ENCODE results near the gene OTOG. TPM values are rescaled to one million over a fixed set of nuclear protein-coding genes. Genes with fewer than 3 reads are reported as not detected.

Gene OTOG
- total RNA-seq, 3 donors from 2014 or later (not counting 1 experiment from before 2014, with no cell fraction given), result not detected

DNA sequence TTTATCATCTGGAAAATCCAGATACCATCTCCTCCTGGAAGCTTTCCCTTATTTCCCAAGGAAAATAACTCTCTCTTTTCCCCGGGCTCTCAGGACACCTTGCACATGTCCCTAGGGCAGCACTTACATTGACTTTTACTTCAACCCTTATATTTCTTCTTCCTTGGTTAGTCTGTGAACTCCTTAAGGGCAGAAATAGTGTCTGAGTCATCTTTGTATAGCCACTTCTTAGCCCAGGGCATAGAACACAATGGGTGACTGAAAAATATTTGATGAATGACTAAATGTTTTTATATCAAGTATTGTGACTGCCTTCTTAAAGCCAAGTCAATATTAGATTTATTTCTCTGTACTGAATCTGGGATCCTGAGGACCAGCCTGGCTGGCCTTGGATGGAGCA lies 126.9 kb downstream of the OTOG start:
- Mint-ChIP-seq H3K9me3 (peaks cover 0 to 5% of the 10 kb centered on the region in 2 donors), H3K36me3 (peaks cover 12% of the 10 kb centered on the region), H3K27me3 (ENCODE audit: low read depth in 2 of 2) (peaks cover 24 to 36% of the 10 kb centered on the region in 2 donors), H3K4me3 (no peak overlapping the region), H3K4me1 (no peaks in the 10 kb centered on the region), H3K27ac (no peak overlapping the region)
- WGBS (ENCODE audit: insufficient coverage), result 100% methylated on average over 1 of the region's 1 CpG
- DNase-seq, result no peak
- H3K9me3 ChIP-seq (ENCODE audit: control insufficient read depth, insufficient read depth, low read length), result no peaks in the 10 kb centered on the region
- H3K4me3 ChIP-seq (ENCODE audit: low read length), result no peak overlapping the region
- intact Hi-C loops (cut with micrococcal nuclease), result no loop called here
- H3K27me3 ChIP-seq (ENCODE audit: control insufficient read depth, insufficient read depth, low read length), result peaks cover 2% of the 10 kb centered on the region
- no peak overlapping the region for H3K27ac ChIP-seq (ENCODE audit: low read length)
- no peaks in the 10 kb centered on the region for H3K36me3 ChIP-seq (ENCODE audit: control insufficient read depth, insufficient read depth, low read length)
- no peaks in the 10 kb centered on the region for H3K4me1 ChIP-seq (ENCODE audit: control insufficient read depth, insufficient read depth, low read length)
- TF ChIP-seq, protein P1, sequence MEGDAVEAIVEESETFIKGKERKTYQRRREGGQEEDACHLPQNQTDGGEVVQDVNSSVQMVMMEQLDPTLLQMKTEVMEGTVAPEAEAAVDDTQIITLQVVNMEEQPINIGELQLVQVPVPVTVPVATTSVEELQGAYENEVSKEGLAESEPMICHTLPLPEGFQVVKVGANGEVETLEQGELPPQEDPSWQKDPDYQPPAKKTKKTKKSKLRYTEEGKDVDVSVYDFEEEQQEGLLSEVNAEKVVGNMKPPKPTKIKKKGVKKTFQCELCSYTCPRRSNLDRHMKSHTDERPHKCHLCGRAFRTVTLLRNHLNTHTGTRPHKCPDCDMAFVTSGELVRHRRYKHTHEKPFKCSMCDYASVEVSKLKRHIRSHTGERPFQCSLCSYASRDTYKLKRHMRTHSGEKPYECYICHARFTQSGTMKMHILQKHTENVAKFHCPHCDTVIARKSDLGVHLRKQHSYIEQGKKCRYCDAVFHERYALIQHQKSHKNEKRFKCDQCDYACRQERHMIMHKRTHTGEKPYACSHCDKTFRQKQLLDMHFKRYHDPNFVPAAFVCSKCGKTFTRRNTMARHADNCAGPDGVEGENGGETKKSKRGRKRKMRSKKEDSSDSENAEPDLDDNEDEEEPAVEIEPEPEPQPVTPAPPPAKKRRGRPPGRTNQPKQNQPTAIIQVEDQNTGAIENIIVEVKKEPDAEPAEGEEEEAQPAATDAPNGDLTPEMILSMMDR (IDR thresholded peaks at IDR 0.05), result no peak
- no peak for ATAC-seq

DNA sequence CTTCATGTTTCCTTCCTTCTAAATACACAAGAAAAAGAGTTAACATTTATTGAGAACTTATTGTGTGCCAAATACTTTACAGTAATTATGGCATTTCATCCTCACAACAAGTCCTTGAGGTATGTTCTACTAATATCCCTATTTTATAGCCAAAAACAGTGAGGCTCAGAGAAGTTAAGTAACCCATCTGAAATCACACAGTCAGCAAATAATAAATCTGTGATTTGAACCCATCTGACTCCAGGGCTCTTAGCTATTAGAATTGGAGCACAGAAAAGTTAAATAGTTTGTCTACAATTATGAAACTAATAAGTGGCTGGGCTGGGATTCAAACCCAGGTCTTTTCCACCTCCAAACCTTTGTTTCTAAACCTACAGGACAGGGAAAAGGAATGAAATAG lies 135.8 kb downstream of the OTOG start:
- Histone ChIP-seq H3K27ac (ENCODE audit: low read length) (no peak overlapping the region), H3K9me3 (ENCODE audit: control insufficient read depth, insufficient read depth, low read length) (no peaks in the 10 kb centered on the region), H3K4me3 (ENCODE audit: low read length) (no peak overlapping the region), H3K27me3 (ENCODE audit: control insufficient read depth, insufficient read depth, low read length) (no peaks in the 10 kb centered on the region), H3K36me3 (ENCODE audit: control insufficient read depth, insufficient read depth, low read length) (no peaks in the 10 kb centered on the region), H3K4me1 (ENCODE audit: control insufficient read depth, insufficient read depth, low read length) (no peaks in the 10 kb centered on the region)
- TF ChIP-seq, protein P1 (IDR thresholded peaks at IDR 0.05), result no peak
- no peaks in the 10 kb centered on the region for H3K36me3 Mint-ChIP-seq
- DNase-seq (no peak), ATAC-seq (no peak)
- H3K9me3 Mint-ChIP-seq, result no peaks in the 10 kb centered on the region
- H3K27me3 Mint-ChIP-seq (ENCODE audit: low read depth in 2 of 2), result peaks cover 16 to 57% of the 10 kb centered on the region in 2 donors
- H3K27ac Mint-ChIP-seq, result no peak overlapping the region
- H3K4me1 Mint-ChIP-seq, result no peaks in the 10 kb centered on the region
- intact Hi-C loops (cut with micrococcal nuclease), result loop anchor here (5.0 kb wide), 1 partner anchor 451 kb away; no protein-coding TSS in a partner anchor
- H3K4me3 Mint-ChIP-seq, result no peak overlapping the region

DNA sequence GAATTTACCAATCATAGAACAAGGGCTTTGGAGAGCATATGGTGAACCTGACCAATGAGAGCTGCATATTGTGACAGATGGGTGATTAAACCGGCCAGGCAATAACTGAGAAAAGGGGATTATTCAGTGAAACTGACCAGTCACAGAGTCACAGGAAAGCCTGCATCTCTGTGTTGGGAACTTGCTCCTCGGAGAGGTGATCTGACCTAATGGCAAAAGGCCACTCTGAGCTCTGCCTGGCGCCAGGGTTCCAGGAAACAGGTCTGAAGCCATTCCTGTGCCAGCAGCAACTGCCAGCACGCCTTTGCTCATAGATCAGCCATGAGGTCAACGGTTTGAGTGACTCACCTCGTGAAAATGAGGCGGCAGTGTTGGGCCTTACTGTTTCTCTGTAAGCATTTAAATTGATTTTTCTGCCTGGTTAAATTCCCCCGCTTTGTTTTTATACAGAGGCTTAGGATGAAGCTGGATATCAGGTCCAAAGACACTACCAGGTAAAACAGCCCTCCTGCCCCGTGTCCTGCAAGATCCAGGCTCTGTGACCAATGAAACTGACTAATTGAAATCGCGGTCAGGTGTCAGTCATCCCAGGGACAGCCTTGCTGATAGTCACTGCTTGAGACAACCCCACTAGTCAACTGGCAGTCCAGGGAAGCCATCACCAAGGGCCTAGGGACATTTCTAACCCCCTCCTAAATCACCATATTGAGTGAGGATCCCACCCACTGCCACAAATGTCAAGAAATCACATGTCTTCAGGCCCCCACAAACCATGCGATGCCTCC lies 136.5 kb downstream of the OTOG start:
- WGBS (ENCODE audit: insufficient coverage), result 85% methylated on average over 12 of the region's 12 CpGs
- H3K27me3 ChIP-seq (ENCODE audit: control insufficient read depth, insufficient read depth, low read length), result no peaks in the 10 kb centered on the region
- ATAC-seq, result no peak
- no peak overlapping the region for H3K27ac ChIP-seq (ENCODE audit: low read length)
- intact Hi-C loops (cut with micrococcal nuclease), result loop anchor here (5.0 kb wide), 1 partner anchor 451 kb away; no protein-coding TSS in a partner anchor
- no peaks in the 10 kb centered on the region for H3K9me3 Mint-ChIP-seq
- no peak overlapping the region for H3K4me3 Mint-ChIP-seq
- DNase-seq, result no peak
- TF ChIP-seq, protein P1 (IDR thresholded peaks at IDR 0.05), result no peak
- no peak overlapping the region for H3K4me3 ChIP-seq (ENCODE audit: low read length)
- H3K36me3 Mint-ChIP-seq, result no peaks in the 10 kb centered on the region
- no peaks in the 10 kb centered on the region for H3K9me3 ChIP-seq (ENCODE audit: control insufficient read depth, insufficient read depth, low read length)
- no peaks in the 10 kb centered on the region for H3K36me3 ChIP-seq (ENCODE audit: control insufficient read depth, insufficient read depth, low read length)
- no peaks in the 10 kb centered on the region for H3K4me1 ChIP-seq (ENCODE audit: control insufficient read depth, insufficient read depth, low read length)
- H3K27ac Mint-ChIP-seq, result no peak overlapping the region
- H3K4me1 Mint-ChIP-seq, result no peaks in the 10 kb centered on the region
- H3K27me3 Mint-ChIP-seq (ENCODE audit: low read depth in 2 of 2), result peaks cover 16 to 56% of the 10 kb centered on the region in 2 donors

All from natural killer cell (primary cell).